Activated CD4-positive, alpha-beta T cell treated with anti-CD3 and anti-CD28 coated beads, Interleukin-2, amount 10 ng/mL, durations not matched to agents 24 days and 14 days (primary cell): ENCODE measurements around the gene FTSJ3. TPM values are rescaled to one million over a fixed set of nuclear protein-coding genes. Genes with fewer than 3 reads are reported as not detected.

Experiments used
- DNase-seq: peaks from one replicate; pipeline ENCODE4 v3.0.0; 2022
- H3K27ac Mint-ChIP-seq: one replicate; pipeline ENCODE4 v1.8.0; 2022; ENCODE audit warnings: mild to moderate bottlenecking, mixed read lengths
- H3K27me3 Mint-ChIP-seq: one replicate; pipeline ENCODE4 v1.8.0; 2022; ENCODE audit warnings: mixed read lengths
- H3K36me3 Mint-ChIP-seq: one replicate; pipeline ENCODE4 v1.8.0; 2022; ENCODE audit warnings: low read depth, mild to moderate bottlenecking, mixed read lengths
- H3K4me1 Mint-ChIP-seq: one replicate; pipeline ENCODE4 v1.8.0; 2021; ENCODE audit warnings: mixed read lengths
- H3K4me3 Mint-ChIP-seq: one replicate; pipeline ENCODE4 v1.8.0; 2022; ENCODE audit warnings: mild to moderate bottlenecking, moderate library complexity, mixed read lengths
- H3K9me3 Mint-ChIP-seq: one replicate; pipeline ENCODE4 v1.8.0; 2021; ENCODE audit warnings: mixed read lengths
- intact Hi-C: fragments of 100-400 bp; cut with micrococcal nuclease; formaldehyde crosslinking; loops from one replicate; pipeline ENCODE4 v1.15.1; 2023
- total RNA-seq: library from RNA; stranded (reverse); gene quantifications from 2 replicates; pipeline ENCODE4 v1.2.3, GENCODE V29; 2022

FTSJ3 gene
- total RNA-seq, 1 donor from 2014 or later: 100 TPM

DNA sequence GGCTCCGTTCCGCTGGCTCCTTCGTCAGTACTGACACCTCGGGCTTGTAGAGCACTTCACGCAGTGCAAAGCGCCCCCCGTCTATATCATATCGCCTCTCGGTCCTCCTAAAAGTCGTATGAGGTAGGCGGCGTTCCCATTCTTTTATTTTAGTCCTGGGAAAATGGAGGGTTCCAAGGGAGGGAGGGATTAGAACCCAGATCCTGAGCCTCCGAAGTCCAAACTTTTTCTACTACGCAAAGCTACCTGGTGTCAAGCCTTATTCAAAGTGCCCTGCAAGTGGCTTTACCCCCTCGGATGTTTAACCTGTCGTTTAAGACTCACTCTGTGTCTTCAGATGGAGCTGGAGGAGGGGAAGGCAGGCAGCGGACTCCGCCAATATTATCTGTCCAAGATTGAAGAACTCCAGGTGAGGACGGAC is 348 bp upstream of the FTSJ3 start:
- Mint-ChIP-seq H3K36me3 (peaks cover 88% of the 10 kb centered on the region), H3K27me3 (no peaks in the 10 kb centered on the region), H3K9me3 (no peaks in the 10 kb centered on the region), H3K4me3 (peak overlapping the region; percentile 99), H3K4me1 (peaks cover 62% of the 10 kb centered on the region), H3K27ac (peak overlapping the region; percentile 99)
- DNase-seq: no peak
- intact Hi-C loops: loop anchor here (1.0 to 5.0 kb wide), 4 partner anchors 15 to 302 kb away; partner anchors contain the start of genes CCDC47, DCAF7 and ERN1

GRCh38 chr17:63826468-63827001 is 928 bp downstream of the FTSJ3 start:
- peaks cover 90% of the 10 kb centered on the region for H3K36me3 Mint-ChIP-seq
- H3K27me3 Mint-ChIP-seq: no peaks in the 10 kb centered on the region
- no peaks in the 10 kb centered on the region for H3K9me3 Mint-ChIP-seq
- H3K27ac Mint-ChIP-seq: peak overlapping the region; percentile 99
- intact Hi-C loops: loop anchor here (1.0 to 5.0 kb wide), 4 partner anchors 17 to 304 kb away; partner anchors contain the start of genes CCDC47, DCAF7 and ERN1
- peaks cover 65% of the 10 kb centered on the region for H3K4me1 Mint-ChIP-seq
- DNase-seq: peak; percentile 71
- peak overlapping the region; percentile 99 for H3K4me3 Mint-ChIP-seq

- H3K27me3 Mint-ChIP-seq: no peaks in the 10 kb centered on the region
- peak; percentile 54 for DNase-seq
- H3K27ac Mint-ChIP-seq: peak overlapping the region; percentile 30
- H3K4me3 Mint-ChIP-seq: no peak overlapping the region
- intact Hi-C loops: no loop called here
- H3K4me1 Mint-ChIP-seq: peaks cover 50% of the 10 kb centered on the region
- peaks cover 89% of the 10 kb centered on the region for H3K36me3 Mint-ChIP-seq
- H3K9me3 Mint-ChIP-seq: no peaks in the 10 kb centered on the region
Measured at GRCh38 chr17:63824362-63824761, 3.1 kb downstream of the FTSJ3 start.

GRCh38 chr17:63823659-63824331 is 3.7 kb downstream of the FTSJ3 start:
- Mint-ChIP-seq H3K36me3 (peaks cover 89% of the 10 kb centered on the region), H3K27ac (peak overlapping the region; percentile 27), H3K4me1 (peaks cover 45% of the 10 kb centered on the region), H3K27me3 (no peaks in the 10 kb centered on the region), H3K9me3 (no peaks in the 10 kb centered on the region), H3K4me3 (no peak overlapping the region)
- peak; percentile 56 for DNase-seq
- intact Hi-C loops: no loop called here

GRCh38 chr17:63822537-63822936 is 4.9 kb downstream of the FTSJ3 start:
- H3K4me3 Mint-ChIP-seq: no peak overlapping the region
- intact Hi-C loops: no loop called here
- H3K9me3 Mint-ChIP-seq: no peaks in the 10 kb centered on the region
- peaks cover 90% of the 10 kb centered on the region for H3K36me3 Mint-ChIP-seq
- peak overlapping the region; percentile 48 for H3K27ac Mint-ChIP-seq
- DNase-seq: no peak
- H3K27me3 Mint-ChIP-seq: no peaks in the 10 kb centered on the region
- H3K4me1 Mint-ChIP-seq: peaks cover 40% of the 10 kb centered on the region

DNA sequence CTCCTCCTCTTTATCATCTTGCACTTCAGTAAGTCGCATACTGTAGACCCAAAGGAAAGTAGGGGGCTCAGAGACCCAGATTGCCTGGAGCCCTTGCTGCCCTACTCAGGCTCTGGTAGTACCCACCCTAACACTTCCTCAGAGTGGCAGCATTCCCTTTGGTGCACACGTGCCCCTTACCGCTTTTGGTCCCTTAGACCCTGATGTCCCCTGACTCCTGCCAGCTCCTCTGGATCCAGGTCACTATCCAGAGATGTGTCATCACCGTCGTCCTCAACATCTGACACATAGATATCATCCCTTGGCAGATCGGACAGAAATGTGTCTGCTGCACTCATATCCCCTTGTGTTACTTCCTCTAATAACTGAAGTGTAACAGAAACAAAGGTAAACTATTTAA is 5.7 kb downstream of the FTSJ3 start:
- Mint-ChIP-seq H3K27me3 (no peaks in the 10 kb centered on the region), H3K36me3 (peaks cover 89% of the 10 kb centered on the region), H3K27ac (peak overlapping the region; percentile 75), H3K4me3 (peak overlapping the region; percentile 63), H3K9me3 (no peaks in the 10 kb centered on the region), H3K4me1 (peaks cover 40% of the 10 kb centered on the region)
- intact Hi-C loops: no loop called here
- peak; percentile 54 for DNase-seq

GRCh38 chr17:63820963-63821561 is 6.4 kb downstream of the FTSJ3 start:
- peak overlapping the region; percentile 30 for H3K27ac Mint-ChIP-seq
- peak; percentile 58 for DNase-seq
- H3K4me3 Mint-ChIP-seq: peak overlapping the region; percentile 59
- H3K4me1 Mint-ChIP-seq: peaks cover 36% of the 10 kb centered on the region
- no peaks in the 10 kb centered on the region for H3K9me3 Mint-ChIP-seq
- no peaks in the 10 kb centered on the region for H3K27me3 Mint-ChIP-seq
- peaks cover 88% of the 10 kb centered on the region for H3K36me3 Mint-ChIP-seq
- intact Hi-C loops: no loop called here

DNA sequence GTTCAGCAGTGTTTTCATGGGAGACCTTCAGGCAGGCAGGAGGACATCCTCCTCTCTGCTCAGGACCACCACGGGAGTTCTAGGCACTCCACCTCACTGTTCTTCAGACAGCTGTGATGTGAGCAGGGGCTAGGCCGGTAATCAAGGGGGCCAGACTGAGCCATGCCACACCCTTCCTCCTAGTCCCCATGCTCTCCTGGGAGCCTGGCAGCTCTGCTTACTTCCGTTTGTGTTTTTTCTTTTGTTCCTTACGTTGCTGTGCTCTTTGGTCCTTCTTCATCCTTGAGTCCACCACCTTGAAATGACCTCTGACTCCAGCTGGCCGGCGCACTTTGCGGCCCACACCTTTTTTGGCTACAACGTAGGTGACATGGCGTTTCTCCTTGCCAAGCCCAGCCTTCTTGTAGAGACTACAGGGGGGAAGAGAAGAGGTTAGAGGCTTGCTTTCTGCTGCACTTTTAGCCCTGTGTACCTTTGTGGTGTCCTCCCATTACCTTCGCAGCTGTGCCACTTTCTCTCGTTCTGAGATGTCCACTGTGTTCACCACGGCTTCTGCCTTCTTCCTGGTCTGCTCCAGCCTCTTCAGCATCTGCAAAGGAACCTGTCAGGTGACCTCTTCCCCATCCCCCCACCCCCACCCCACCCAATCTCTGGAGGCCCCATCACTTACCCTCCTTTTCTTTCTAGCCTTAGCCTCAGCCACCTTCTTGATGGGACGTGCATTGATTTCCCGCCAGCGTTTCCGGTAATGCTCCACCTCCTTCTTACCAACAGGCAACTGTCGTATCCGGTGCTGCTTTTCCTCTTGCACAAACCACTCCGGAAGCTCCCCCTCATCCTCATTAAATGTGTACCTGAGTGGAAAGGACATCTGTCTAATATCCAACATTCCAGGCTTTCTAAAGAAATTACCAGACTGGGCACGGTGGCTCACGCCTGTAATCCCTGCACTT is 7.6 kb downstream of the FTSJ3 start:
- DNase-seq: peak; percentile 72
- peaks cover 86% of the 10 kb centered on the region for H3K36me3 Mint-ChIP-seq
- peak overlapping the region; percentile 59 for H3K4me3 Mint-ChIP-seq
- no peaks in the 10 kb centered on the region for H3K27me3 Mint-ChIP-seq
- intact Hi-C loops: no loop called here
- peaks cover 29% of the 10 kb centered on the region for H3K4me1 Mint-ChIP-seq
- H3K9me3 Mint-ChIP-seq: no peaks in the 10 kb centered on the region
- H3K27ac Mint-ChIP-seq: peak overlapping the region; percentile 30

DNA sequence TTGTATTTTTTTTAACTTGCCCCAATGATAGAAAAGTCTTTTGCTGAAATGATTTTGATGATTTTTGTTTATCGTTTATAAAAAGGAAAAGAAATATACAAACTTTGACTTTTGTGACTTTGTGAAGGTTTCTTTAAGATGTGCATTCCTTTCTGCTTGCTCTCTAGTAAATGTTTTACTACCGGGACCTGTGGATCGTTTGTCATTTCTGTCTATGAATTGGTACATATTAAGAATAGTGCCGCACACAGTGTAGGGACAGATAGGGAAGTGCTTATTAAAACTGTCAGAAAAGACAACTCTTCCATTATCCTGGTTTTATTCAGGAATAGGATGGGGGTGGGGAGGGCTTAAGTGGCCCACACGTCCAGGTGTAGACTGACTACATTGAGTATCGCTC is 8.3 kb downstream of the FTSJ3 start:
- no peak for DNase-seq
- Mint-ChIP-seq H3K4me1 (peaks cover 24% of the 10 kb centered on the region), H3K9me3 (no peaks in the 10 kb centered on the region), H3K4me3 (peak overlapping the region; percentile 59), H3K27me3 (no peaks in the 10 kb centered on the region), H3K27ac (peak overlapping the region; percentile 5), H3K36me3 (peaks cover 85% of the 10 kb centered on the region)
- intact Hi-C loops: no loop called here

GRCh38 chr17:63817736-63818385 is 9.6 kb downstream of the FTSJ3 start:
- intact Hi-C loops: no loop called here
- Mint-ChIP-seq H3K9me3 (no peaks in the 10 kb centered on the region), H3K4me1 (peaks cover 14% of the 10 kb centered on the region), H3K4me3 (no peak overlapping the region), H3K27ac (peak overlapping the region; percentile 3), H3K36me3 (peaks cover 84% of the 10 kb centered on the region), H3K27me3 (no peaks in the 10 kb centered on the region)
- DNase-seq: no peak

- intact Hi-C loops: no loop called here
- no peaks in the 10 kb centered on the region for H3K9me3 Mint-ChIP-seq
Measured at GRCh38 chr17:63816669-63817068, 10.8 kb downstream of the FTSJ3 start.

GRCh38 chr17:63816123-63816522 is 11.3 kb downstream of the FTSJ3 start:
- Mint-ChIP-seq H3K27me3 (no peaks in the 10 kb centered on the region), H3K36me3 (peaks cover 84% of the 10 kb centered on the region), H3K9me3 (no peaks in the 10 kb centered on the region), H3K4me1 (peaks cover 6% of the 10 kb centered on the region), H3K4me3 (no peak overlapping the region), H3K27ac (no peak overlapping the region)
- DNase-seq: no peak
- intact Hi-C loops: no loop called here

More at GRCh38 chr17:63816669-63817068, 10.8 kb downstream of the FTSJ3 start:
- H3K4me3 Mint-ChIP-seq: no peak overlapping the region
- DNase-seq: no peak
- peaks cover 84% of the 10 kb centered on the region for H3K36me3 Mint-ChIP-seq
- H3K27me3 Mint-ChIP-seq: no peaks in the 10 kb centered on the region
- H3K27ac Mint-ChIP-seq: no peak overlapping the region
- H3K4me1 Mint-ChIP-seq: peaks cover 8% of the 10 kb centered on the region

- no peaks in the 10 kb centered on the region for H3K27me3 Mint-ChIP-seq
- H3K4me3 Mint-ChIP-seq: no peak overlapping the region
- no peak for DNase-seq
- peaks cover 80% of the 10 kb centered on the region for H3K36me3 Mint-ChIP-seq
- H3K9me3 Mint-ChIP-seq: no peaks in the 10 kb centered on the region
- intact Hi-C loops: no loop called here
- H3K27ac Mint-ChIP-seq: peak overlapping the region; percentile 14
- peaks cover 7% of the 10 kb centered on the region for H3K4me1 Mint-ChIP-seq
Measured at GRCh38 chr17:63809970-63810369, 17.5 kb downstream of the FTSJ3 start.
